NK-92 (cell line): ENCODE results near the gene MADD.

Experiments
- DNase-seq: peaks from one replicate; lab custom pipeline; 2025; ENCODE audit not compliant: unreplicated experiment; lab: John Stamatoyannopoulos, UW

The MADD gene

DNA sequence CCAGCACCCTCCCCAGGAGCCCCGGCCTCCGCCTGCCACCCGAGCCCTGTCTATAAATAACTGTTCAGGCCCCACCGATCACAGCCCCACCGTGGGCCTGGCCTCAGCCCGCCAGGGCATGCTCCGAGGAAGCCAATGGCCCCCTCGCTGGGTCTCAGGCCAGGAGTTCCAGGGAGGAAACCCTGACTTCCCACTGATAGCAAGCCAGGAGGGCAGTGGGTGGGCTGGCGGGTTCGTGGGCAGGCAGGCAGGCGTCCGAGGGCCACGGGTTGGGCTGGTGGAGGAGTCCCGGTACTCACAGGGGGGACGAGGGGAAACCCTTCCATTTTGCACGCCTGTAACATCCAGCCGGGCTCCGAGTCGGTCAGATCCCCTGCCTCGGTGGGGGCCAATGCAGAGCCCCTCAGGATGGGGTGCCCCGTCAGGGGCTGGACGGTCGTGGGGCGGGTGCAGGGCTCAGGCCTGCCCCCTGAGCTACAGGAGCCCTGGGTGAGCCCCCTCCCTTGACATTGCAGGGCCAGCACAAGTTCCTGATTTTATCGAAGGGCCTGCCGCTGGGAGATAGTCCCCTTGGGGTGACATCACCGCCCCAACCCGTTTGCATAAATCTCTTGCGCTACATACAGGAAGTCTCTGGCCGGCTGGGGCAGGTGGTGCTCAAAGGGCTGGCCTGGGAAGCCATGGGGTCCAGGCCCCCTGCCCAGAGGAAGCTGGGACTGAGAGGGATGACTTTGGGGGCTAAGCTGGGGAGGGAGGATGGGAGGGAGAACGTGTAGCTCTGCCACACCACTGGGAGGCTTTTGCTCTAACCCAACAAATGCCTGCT lies 108.3 kb downstream of the MADD start, which contains the start of gene SPI1:
Gene SPI1 (minus strand): TSS at position 538 of the 826 bp plus-strand sequence. CDS start 194 bp downstream, at position 344.
- DNase-seq, result no peak

GRCh38 chr11:47378836-47379170 lies 108.9 kb downstream of the MADD start:
- DNase-seq, result no peak

DNA sequence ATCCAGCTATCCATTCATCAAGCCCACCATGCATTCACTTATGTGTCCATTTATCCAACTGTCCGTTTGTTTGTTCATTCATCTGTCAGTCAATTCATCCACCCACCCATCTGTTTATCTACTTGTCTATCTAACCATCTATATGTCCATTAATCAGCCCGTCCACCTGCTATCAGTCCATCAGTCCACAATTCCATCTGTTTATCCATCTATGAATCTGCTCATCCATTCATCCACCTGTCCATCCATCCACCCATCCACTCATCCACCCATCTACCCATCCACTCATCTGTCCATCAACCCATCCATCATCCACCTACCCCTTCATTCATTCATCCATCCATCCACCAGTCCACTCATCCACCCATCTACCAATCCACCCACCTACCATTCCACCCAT lies 109.4 kb downstream of the MADD start:
- no peak for DNase-seq
